Hepatocyte (in vitro differentiated cells): ENCODE measurements around the gene CLTB. TPM values are rescaled to one million over a fixed set of nuclear protein-coding genes. Genes with fewer than 3 reads are reported as not detected.

Source experiments
- DNase-seq: peaks from one replicate; pipeline ENCODE4 v3.0.0-alpha.2; 2016; ENCODE audit warnings: low spot score
- H2AFZ ChIP-seq: fragments of 200-600 bp; sonication (generic); 2 replicates; pipeline ENCODE4 v1.6.0; 2016; ENCODE audit warnings: antibody characterized with exemption, mild to moderate bottlenecking
- H3K27ac ChIP-seq: fragments of 200-600 bp; sonication (generic); 2 replicates; pipeline ENCODE4 v1.5.1; 2016; ENCODE audit warnings: mild to moderate bottlenecking
- H3K27me3 ChIP-seq: fragments of 200-600 bp; sonication (generic); 2 replicates; pipeline ENCODE4 v1.6.1; 2016
- H3K36me3 ChIP-seq: fragments of 200-600 bp; sonication (generic); replicated peaks from 2 replicates; pipeline ENCODE4 v1.5.1; 2016; ENCODE audit warnings: low read depth; ENCODE audit not compliant: insufficient read depth
- H3K4me1 ChIP-seq: fragments of 200-600 bp; sonication (generic); 2 replicates; pipeline ENCODE4 v1.5.1; 2016; ENCODE audit warnings: mild to moderate bottlenecking, moderate library complexity; ENCODE audit not compliant: insufficient read depth
- H3K4me2 ChIP-seq: fragments of 200-600 bp; sonication (generic); 2 replicates; pipeline ENCODE4 v1.6.0; 2016
- H3K4me3 ChIP-seq: fragments of 200-600 bp; sonication (generic); 2 replicates; pipeline ENCODE4 v1.5.1; 2016; ENCODE audit warnings: mild to moderate bottlenecking
- H3K79me2 ChIP-seq: fragments of 200-600 bp; sonication (generic); 2 replicates; pipeline ENCODE4 v1.6.0; 2017; ENCODE audit warnings: mild to moderate bottlenecking
- H3K9me2 ChIP-seq: fragments of 200-600 bp; sonication (generic); replicated peaks from 2 replicates; pipeline ENCODE4 v1.6.0; 2017; ENCODE audit warnings: mild to moderate bottlenecking; ENCODE audit not compliant: insufficient read depth
- H3K9me3 ChIP-seq: fragments of 200-600 bp; sonication (generic); 2 replicates; pipeline ENCODE4 v1.5.1; 2016; ENCODE audit warnings: low read depth, mild to moderate bottlenecking
- H4K20me1 ChIP-seq: fragments of 200-600 bp; sonication (generic); 2 replicates; pipeline ENCODE4 v1.6.0; 2016; ENCODE audit warnings: mild to moderate bottlenecking; ENCODE audit not compliant: insufficient read depth, poor library complexity, severe bottlenecking
- CTCF ChIP-seq: fragments of 200-600 bp; sonication (generic); IDR thresholded peaks from 2 replicates; pipeline ENCODE4 v1.5.1; 2016; ENCODE audit warnings: antibody characterized with exemption, mild to moderate bottlenecking; ENCODE audit not compliant: poor library complexity
- EZH2 ChIP-seq: fragments of 200-600 bp; sonication (generic); IDR thresholded peaks from 2 replicates; pipeline ENCODE4 v1.6.1; 2016; ENCODE audit warnings: antibody characterized with exemption, mild to moderate bottlenecking, borderline replicate concordance
- EZH2phosphoT487 ChIP-seq: fragments of 200-600 bp; sonication (generic); IDR thresholded peaks from one replicate; pipeline ENCODE4 v1.6.1; 2018; ENCODE audit warnings: antibody characterized with exemption, mild to moderate bottlenecking, low read depth, moderate library complexity; ENCODE audit not compliant: unreplicated experiment, severe bottlenecking
- WGBS: methylation state at CpG from one replicate; pipeline ENCODE4 v1.1.6; 2016; ENCODE audit warnings: low lambda C conversion rate; ENCODE audit errors: missing lambda C conversion rate; 5-methylcytosine and 5-hydroxymethylcytosine counted together
- polyA plus RNA-seq: library from polyadenylated mRNA; unstranded; fragments of >200 nt; fragmentation: Nextera tagmentation; extraction: Ambion mirVana; gene quantifications from 2 replicates; pipeline ENCODE4 v1.2.1, GENCODE V29; 2016
- total RNA-seq: library from RNA; depleted of rRNA; stranded (reverse); fragments of >200 nt; gene quantifications from 2 replicates; pipeline ENCODE4 v1.2.3, GENCODE V29; 2014

CLTB gene
- total and polyA plus RNA-seq, 2 experiments from 2014 or later, result 131 to 284 TPM

GRCh38 chr5:176420972-176421544, 4.7 kb upstream of the CLTB start:
- DNase-seq, result no peak
- Histone ChIP-seq H3K9me2 (no peaks in the 10 kb centered on the region), H3K36me3 (no peaks in the 10 kb centered on the region), H3K79me2 (peaks cover 1% of the 10 kb centered on the region), H3K27me3 (no peaks in the 10 kb centered on the region), H3K4me3 (no peak overlapping the region), H3K9me3 (no peaks in the 10 kb centered on the region), H3K4me1 (peaks cover 16% of the 10 kb centered on the region), H3K4me2 (no peak overlapping the region), H4K20me1 (no peaks in the 10 kb centered on the region), H3K27ac (no peak overlapping the region), H2AFZ (no peak overlapping the region)
- WGBS, result 88% methylated on average over 2 of the region's 2 CpGs
- TF ChIP-seq CTCF (no peak), EZH2phosphoT487 (no peak), EZH2 (no peak)

DNA sequence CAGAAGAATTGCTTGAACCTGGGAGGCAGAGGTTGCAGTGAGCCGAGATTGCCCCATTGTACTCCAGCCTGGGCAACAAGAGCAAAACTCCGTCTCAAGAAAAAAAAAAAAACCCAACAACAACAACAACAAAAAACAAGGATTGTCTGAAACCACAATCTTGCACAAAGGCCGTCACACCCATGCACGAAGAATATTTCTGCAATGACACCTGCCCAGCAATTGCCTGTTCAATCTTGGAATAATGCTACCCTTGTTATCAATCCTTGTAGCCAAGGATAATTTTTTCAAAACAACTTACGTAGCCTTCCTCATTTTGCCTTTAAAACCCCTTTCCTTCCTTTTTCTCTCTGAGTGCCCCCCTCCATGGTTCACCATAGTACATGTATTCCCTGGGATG, 3.7 kb upstream of the CLTB start:
- H3K4me1 ChIP-seq, result peaks cover 21% of the 10 kb centered on the region
- H3K9me3 ChIP-seq, result no peaks in the 10 kb centered on the region
- H4K20me1 ChIP-seq, result peaks cover 2% of the 10 kb centered on the region
- DNase-seq, result no peak
- H3K27me3 ChIP-seq, result no peaks in the 10 kb centered on the region
- H3K36me3 ChIP-seq, result no peaks in the 10 kb centered on the region
- 96% methylated on average over 5 of the region's 5 CpGs for WGBS
- no peak overlapping the region for H2AFZ ChIP-seq
- peaks cover 11% of the 10 kb centered on the region for H3K79me2 ChIP-seq
- no peak overlapping the region for H3K4me3 ChIP-seq
- no peak for TF ChIP-seq EZH2phosphoT487
- no peak overlapping the region for H3K4me2 ChIP-seq
- H3K27ac ChIP-seq, result no peak overlapping the region
- H3K9me2 ChIP-seq, result no peaks in the 10 kb centered on the region

DNA sequence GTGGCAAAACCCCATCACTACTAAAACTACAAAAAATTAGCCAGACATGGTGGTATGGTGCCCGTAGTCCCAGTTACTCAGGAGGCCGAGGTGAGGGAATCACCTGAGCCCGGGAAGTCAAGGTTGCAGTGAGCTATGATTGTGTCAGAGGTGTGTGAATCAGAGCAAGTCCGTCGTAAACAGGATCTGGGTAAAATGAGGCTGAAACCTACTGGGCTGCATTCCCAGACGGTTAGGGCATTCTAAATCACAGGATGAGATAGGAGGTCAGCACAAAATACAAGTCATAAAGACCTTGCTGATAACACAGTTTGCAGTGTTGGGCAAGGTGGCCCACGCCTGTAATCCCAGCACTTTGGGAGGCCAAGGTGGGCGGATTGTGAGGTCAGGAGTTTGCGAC, 1.9 kb upstream of the CLTB start:
- Histone ChIP-seq H3K79me2 (peaks cover 29% of the 10 kb centered on the region), H3K27ac (peak overlapping the region; percentile 91), H3K4me2 (peak overlapping the region; percentile 48), H4K20me1 (peaks cover 12% of the 10 kb centered on the region), H3K9me2 (no peaks in the 10 kb centered on the region), H3K4me1 (peaks cover 20% of the 10 kb centered on the region), H3K27me3 (no peaks in the 10 kb centered on the region), H2AFZ (no peak overlapping the region), H3K36me3 (no peaks in the 10 kb centered on the region), H3K9me3 (no peaks in the 10 kb centered on the region), H3K4me3 (no peak overlapping the region)
- DNase-seq, result peak; percentile 76
- no peak for TF ChIP-seq EZH2phosphoT487
- no peak for TF ChIP-seq EZH2
- no peak for TF ChIP-seq CTCF
- 33% methylated on average over 9 of the region's 9 CpGs for WGBS

DNA sequence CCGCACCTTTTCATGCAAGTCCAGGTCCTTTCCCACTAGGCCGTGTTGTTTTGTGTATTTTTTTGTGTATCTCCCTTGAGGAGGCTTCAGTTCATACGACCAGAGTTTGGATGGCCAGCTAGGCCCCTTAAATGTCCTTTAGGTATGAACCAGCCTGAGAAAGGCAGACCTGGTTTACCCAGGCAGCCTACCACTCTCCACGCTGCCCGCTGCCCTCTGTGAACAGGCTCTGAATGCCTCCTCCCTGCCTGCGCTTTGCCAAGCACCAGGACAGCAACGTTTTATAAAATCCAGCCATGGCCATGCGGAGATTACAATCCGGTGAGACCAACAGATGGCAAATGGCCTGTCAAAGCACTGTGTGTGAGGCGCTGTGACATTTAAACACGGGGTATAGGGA, 626 bp upstream of the CLTB start:
- Histone ChIP-seq H3K36me3 (no peaks in the 10 kb centered on the region), H3K9me3 (no peaks in the 10 kb centered on the region), H3K79me2 (peaks cover 42% of the 10 kb centered on the region), H3K4me2 (peak overlapping the region; percentile 71), H3K27me3 (no peaks in the 10 kb centered on the region), H4K20me1 (peaks cover 22% of the 10 kb centered on the region), H3K4me3 (no peak overlapping the region), H2AFZ (peak overlapping the region; percentile 60), H3K27ac (peak overlapping the region; percentile 91), H3K9me2 (no peaks in the 10 kb centered on the region), H3K4me1 (peaks cover 20% of the 10 kb centered on the region)
- no peak for TF ChIP-seq CTCF
- 92% methylated on average over 11 of the region's 11 CpGs for WGBS
- no peak for DNase-seq
